Stimulated activated CD8-positive, alpha-beta memory T cell treated with anti-CD3 and anti-CD28 coated beads, Interleukin-4, amount 100 ng/mL, for 1 hour (primary cell): ENCODE data around the gene RRH.
"Not testable (repeated sequence)": the region's sequence is repeated elsewhere in the genome, so short reads cannot be mapped to it uniquely, and the experiment has no call there.

Source experiments
- DNase-seq, 2 donors: peaks; one replicate each; pipeline ENCODE4 v3.0.0-alpha.2; 2020; ENCODE audit warnings: low read depth in 2 of 2, low spot score in 1 of 2

Gene RRH

GRCh38 chr4:109846395-109847098 is 18.8 kb downstream of the RRH start:
- DNase-seq: no peak

GRCh38 chr4:109847896-109848442 is 20.2 kb downstream of the RRH start, which contains the start of gene LRIT3:
LRIT3 (plus strand) TSS chr4:109848107; CDS start chr4:109848202, 95 bp downstream.
- no peak for DNase-seq

DNA sequence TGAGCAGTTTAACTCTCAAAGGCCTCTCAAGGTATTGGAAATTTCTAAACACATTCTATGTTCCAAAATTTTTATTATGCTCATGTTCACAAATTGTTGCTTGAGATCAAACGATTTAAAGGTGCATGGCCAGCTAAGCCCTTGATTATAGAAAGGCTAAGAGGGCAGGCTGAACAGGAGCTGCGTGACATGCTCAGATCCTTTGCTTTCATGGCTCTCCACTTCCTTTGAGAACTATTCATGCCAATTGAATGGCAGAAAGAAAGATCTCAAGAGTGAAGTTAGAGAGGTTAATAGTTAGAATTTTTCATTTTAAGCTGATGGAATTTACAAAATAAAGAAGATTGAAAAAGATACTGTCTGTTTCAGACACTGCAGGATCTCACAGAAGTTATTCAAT is 20.7 kb downstream of the RRH start:
- DNase-seq: no peak

GRCh38 chr4:109850601-109851000 is 22.8 kb downstream of the RRH start:
- DNase-seq: no peak

DNA sequence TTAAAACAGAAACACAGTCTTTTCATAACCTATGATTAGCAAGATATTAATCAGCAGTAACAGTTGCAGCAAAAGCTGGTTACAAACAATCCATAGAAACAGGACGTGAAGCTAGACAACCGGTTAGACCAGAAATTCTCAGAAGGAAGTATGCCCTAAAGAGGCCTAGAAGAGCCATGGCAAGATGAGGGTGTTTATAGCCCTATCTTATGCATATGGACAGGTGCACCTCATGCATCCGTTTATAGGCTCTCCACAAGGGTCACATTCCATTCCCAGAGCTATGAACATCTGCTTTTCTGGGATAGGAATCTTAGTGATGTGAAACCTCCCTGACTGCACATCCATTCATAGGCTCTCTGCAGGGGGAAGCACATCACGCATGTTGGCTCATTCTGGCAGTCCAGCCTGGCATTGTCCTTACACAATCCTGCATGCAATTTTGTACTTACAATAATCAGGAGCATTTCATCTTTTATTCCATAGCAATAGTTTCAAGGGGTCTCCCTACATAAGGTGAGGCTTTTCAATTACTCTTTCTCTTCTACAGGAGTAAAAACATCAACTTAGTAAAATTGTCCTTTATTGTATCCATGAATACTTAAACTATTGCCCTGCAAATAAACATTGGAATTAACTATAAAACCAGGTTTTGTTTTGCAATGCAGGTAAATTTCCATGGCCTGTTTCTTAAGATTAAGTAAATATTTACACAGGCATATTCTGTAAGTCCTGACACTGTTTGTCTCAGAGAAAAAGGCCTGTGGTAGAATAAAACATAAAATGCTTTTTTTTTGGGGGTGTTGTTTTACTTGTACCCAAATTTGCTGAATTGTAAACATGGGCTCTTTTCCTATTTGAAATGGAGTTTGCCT is 31.9 kb downstream of the RRH start:
- not testable (repeated sequence) for DNase-seq

GRCh38 chr4:109861271-109861670 is 33.5 kb downstream of the RRH start:
- DNase-seq: no peak

GRCh38 chr4:109861916-109862511 is 34.2 kb downstream of the RRH start:
- no peak for DNase-seq

GRCh38 chr4:109864134-109864533 is 36.4 kb downstream of the RRH start:
- DNase-seq: no peak

GRCh38 chr4:109870061-109870460 is 42.3 kb downstream of the RRH start:
- no peak for DNase-seq

DNA sequence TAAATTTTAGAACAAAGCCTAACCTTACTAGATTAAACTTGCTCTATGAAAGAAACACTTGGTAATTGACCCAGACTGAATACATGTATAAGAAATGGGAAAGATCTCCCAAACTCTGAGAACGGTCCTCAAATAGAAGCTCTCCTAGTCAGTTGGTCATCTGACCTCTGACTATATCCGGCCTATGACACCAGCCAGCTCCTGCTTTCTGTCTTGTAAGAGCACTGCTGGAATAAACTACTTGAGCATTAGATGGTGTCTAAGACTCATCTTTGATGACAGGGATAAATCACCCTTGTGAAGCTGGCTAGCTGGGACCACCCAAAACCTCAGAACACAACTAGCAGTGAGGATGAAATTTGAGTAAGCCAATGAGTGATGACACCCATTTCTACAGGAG is 44.3 kb downstream of the RRH start:
- DNase-seq: no peak

DNA sequence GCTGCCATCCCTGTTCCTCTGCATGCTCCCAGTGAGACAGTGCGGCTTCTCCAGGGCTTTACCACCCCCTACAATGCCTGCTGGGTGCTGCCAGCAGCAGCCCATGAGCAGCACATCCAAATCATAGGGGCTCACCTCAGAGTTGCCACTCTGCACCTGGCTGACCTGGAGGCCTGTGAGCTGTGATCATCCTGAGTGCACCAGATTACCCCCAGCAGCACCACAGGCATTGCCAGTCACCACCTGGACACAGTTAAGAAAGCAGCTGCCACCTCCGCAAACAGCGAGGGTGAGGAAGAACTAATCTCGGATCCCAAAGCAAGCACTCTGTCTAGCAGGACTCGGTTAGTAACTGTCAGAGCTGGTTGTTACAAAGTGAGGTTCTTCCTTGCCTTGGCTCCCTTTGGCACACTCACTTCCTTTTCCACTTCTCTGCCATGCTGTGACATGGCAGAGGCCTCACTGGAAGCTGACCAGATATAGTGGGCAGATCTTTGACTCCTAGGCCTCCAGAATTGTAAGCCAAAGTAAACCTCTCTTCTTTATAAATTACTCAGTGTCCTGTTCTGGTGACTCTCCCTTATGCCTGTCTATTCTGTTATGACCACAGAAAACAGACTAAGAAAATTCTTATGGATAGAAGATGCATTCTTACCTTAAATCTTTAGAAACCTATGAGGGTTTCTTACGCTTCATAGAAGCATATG is 45.3 kb downstream of the RRH start:
- DNase-seq: no peak

- DNase-seq: no peak
Measured at GRCh38 chr4:109873791-109874514, 46.2 kb downstream of the RRH start.

DNA sequence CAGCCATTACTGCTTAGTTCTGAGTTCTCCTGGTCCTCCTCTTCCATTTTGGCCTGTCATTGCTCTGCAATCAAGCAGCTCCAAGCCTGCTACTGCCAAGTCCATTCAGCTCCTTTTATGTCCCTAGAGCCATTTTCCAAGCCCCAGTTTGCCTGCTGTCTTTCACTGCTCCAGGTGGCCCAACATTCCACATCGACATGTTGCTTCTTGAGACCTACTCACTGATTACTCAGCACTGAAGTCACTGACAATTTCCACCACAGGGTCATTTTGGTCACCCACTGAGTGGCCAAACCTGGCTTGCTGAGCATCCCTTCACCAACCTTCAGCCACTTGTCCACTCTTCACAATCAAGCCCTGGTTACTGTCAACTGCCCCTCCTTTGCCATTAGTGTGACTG is 47.3 kb downstream of the RRH start:
- DNase-seq: no peak

GRCh38 chr4:109875553-109875952 is 47.8 kb downstream of the RRH start:
- DNase-seq: not testable (repeated sequence)

DNA sequence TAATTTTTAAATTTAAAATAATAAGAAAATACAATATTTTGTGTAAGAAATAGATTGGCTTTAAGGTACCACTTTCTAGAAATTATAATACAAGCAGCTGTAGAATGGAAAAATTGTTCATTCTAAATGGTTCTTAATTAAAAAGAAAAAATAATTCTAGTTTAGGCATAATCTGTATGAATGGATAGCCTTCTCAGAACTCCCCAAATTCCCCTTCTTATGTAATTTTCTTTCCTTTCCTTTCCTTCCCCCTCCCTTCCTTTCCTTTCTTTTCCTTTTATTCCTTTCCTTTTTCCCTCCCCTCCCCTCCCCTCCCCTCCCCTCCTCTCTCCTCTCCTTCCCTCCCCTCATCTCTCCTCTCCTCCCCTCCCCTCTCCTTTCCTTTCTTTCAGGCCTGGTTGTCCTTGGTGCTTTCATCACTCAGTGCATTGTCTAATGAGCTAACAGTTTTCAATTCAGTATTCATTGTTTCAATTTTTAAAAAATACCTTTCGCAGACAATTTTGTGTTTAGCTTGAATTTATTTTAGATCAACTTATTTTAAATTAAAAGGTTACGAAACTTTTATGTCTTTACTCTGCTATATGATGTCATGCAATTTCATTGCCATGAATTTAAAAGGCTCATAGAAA is 49.0 kb downstream of the RRH start:
- DNase-seq: no peak

- DNase-seq: no peak
Measured at GRCh38 chr4:109877400-109877799, 49.6 kb downstream of the RRH start.

- no peak for DNase-seq
Measured at GRCh38 chr4:109878355-109878754, 50.6 kb downstream of the RRH start.

DNA sequence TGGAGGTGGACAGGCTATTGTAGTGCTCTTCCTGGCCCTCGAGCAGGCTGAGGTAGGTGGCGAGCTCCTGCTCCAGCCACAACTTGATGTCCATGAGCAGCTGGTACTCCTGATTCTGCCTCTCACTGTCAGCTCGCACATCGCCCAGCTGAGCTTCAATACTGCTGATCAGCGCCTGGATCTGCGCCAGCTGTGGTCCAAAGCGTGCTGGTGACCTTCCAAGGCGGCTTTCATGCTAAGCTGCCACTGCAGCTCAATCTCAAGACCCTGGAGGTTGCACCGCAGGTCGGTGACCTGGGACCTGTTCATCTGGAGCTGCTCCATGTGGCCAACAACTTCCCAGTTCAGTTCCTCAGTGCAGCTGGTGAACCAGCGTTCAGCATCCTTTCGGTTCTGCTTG is 51.3 kb downstream of the RRH start:
- DNase-seq: no peak

GRCh38 chr4:109879636-109880314 is 52.0 kb downstream of the RRH start:
- no peak for DNase-seq
